ENCODE results near the gene INSC.

Gene INSC

GRCh38 chr11:15224466-15224865 lies 109.7 kb downstream of the INSC start:
- no peak for DNase-seq

- DNase-seq: peak; percentile 27 to 74
Observed at GRCh38 chr11:15227011-15227410, 112.3 kb downstream of the INSC start.

GRCh38 chr11:15228331-15228849 lies 113.7 kb downstream of the INSC start:
- peak; percentile 76 to 78 for DNase-seq

GRCh38 chr11:15229069-15229468 lies 114.3 kb downstream of the INSC start:
- no peak for DNase-seq

- no peak for DNase-seq
Observed at GRCh38 chr11:15232496-15232895, 117.8 kb downstream of the INSC start.

GRCh38 chr11:15233371-15234165 lies 118.8 kb downstream of the INSC start:
- DNase-seq: no peak

- DNase-seq: no peak
Observed at GRCh38 chr11:15234796-15235195, 120.1 kb downstream of the INSC start.

GRCh38 chr11:15236559-15236958 lies 121.8 kb downstream of the INSC start:
- DNase-seq: no peak

- no peak for DNase-seq
Observed at GRCh38 chr11:15238856-15239255, 124.1 kb downstream of the INSC start.

GRCh38 chr11:15248749-15249148 lies 134.0 kb downstream of the INSC start:
- peak in 1 of 2 experiments; percentile 25 for DNase-seq

GRCh38 chr11:15258433-15259165 lies 143.9 kb downstream of the INSC start:
- peak; percentile 63 to 88 for DNase-seq

GRCh38 chr11:15266999-15267398 lies 152.3 kb downstream of the INSC start:
- DNase-seq: no peak

- DNase-seq: no peak
Observed at GRCh38 chr11:15268598-15268997, 153.9 kb downstream of the INSC start.

GRCh38 chr11:15275141-15275540 lies 160.4 kb downstream of the INSC start:
- DNase-seq: no peak

GRCh38 chr11:15276621-15277020 lies 161.9 kb downstream of the INSC start:
- peak; percentile 54 to 86 for DNase-seq

- DNase-seq: no peak
Observed at GRCh38 chr11:15278128-15278527, 163.4 kb downstream of the INSC start.

GRCh38 chr11:15280393-15280792 lies 165.7 kb downstream of the INSC start:
- no peak for DNase-seq

GRCh38 chr11:15282754-15283153 lies 168.0 kb downstream of the INSC start:
- no peak for DNase-seq

- DNase-seq: no peak
Observed at GRCh38 chr11:15286465-15286864, 171.7 kb downstream of the INSC start.

GRCh38 chr11:15288863-15289262 lies 174.1 kb downstream of the INSC start:
- DNase-seq: no peak

GRCh38 chr11:15289723-15290122 lies 175.0 kb downstream of the INSC start:
- DNase-seq: peak; percentile 73 to 88

GRCh38 chr11:15291885-15292284 lies 177.2 kb downstream of the INSC start:
- DNase-seq: no peak

- DNase-seq: peak in 1 of 2 experiments; percentile 69
Observed at GRCh38 chr11:15293975-15294620, 179.4 kb downstream of the INSC start.

All from NCI-H524 (cell line).